Vagina (tissue), 2 donors: ENCODE results near the gene AHI1. TPM values are rescaled to one million over a fixed set of nuclear protein-coding genes. Genes with fewer than 3 reads are reported as not detected.

Experiments used
- DNase-seq, 2 donors: peaks; one replicate each; pipeline ENCODE4 v3.0.0-alpha.2; 2017; ENCODE audit errors: extremely low spot score in 2 of 2
- H3K27ac ChIP-seq: fragments of 200-600 bp; sonication (generic); one replicate; pipeline ENCODE4 v1.5.1; 2019
- H3K27me3 ChIP-seq: fragments of 200-600 bp; sonication (generic); one replicate; pipeline ENCODE4 v1.5.1; 2019
- H3K36me3 ChIP-seq, 2 donors: fragments of 200-600 bp; sonication (generic); one replicate each; pipeline ENCODE4 v1.5.1; 2017 to 2019
- H3K4me1 ChIP-seq: fragments of 200-600 bp; sonication (generic); one replicate; pipeline ENCODE4 v1.5.1; 2019
- H3K4me3 ChIP-seq, 2 donors: fragments of 200-600 bp; sonication (generic); 1 replicate in 1 of 2; 2 replicates in 1 of 2; pipeline ENCODE4 v1.5.1; 2016 to 2019
- H3K9me3 ChIP-seq: fragments of 200-600 bp; sonication (generic); one replicate; pipeline ENCODE4 v1.5.1; 2019
- POLR2A ChIP-seq, 2 donors: fragments of 450-650 bp; IDR thresholded peaks; one replicate each; pipeline ENCODE4 v1.6.1; 2017; ENCODE audit warnings: antibody characterized with exemption in 2 of 2, mild to moderate bottlenecking in 2 of 2, moderate library complexity in 2 of 2
- POLR2AphosphoS5 ChIP-seq, 2 donors: sonication (generic); formaldehyde crosslinking; IDR thresholded peaks; one replicate each; pipeline ENCODE4 v1.9.0; 2017; ENCODE audit warnings: antibody characterized with exemption in 2 of 2, mild to moderate bottlenecking in 2 of 2, low read depth in 1 of 2; ENCODE audit not compliant: insufficient read depth in 1 of 2
- intact Hi-C: fragments of 100-400 bp; cut with DNase I; formaldehyde crosslinking; loops from one replicate; pipeline ENCODE4 v1.15.1; 2023
- total RNA-seq: library from RNA; depleted of rRNA; stranded (reverse); fragments of >200 nt; gene quantifications from one replicate; pipeline ENCODE4 v1.2.3, GENCODE V29; 2016
- TF ChIP-seq, protein P1 (sequence below), 3 experiments: fragments of 450-650 bp in 2 of 3; fragments of 200-600 bp in 1 of 3; sonication (generic) in 1 of 3; IDR thresholded peaks; one replicate each; pipeline ENCODE4 v1.5.1; 2017 to 2019; ENCODE audit warnings: antibody characterized with exemption in 3 of 3, mild to moderate bottlenecking in 2 of 3, moderate library complexity in 2 of 3

The AHI1 gene
- total RNA-seq, 1 donor from 2014 or later: 28.7 TPM

DNA sequence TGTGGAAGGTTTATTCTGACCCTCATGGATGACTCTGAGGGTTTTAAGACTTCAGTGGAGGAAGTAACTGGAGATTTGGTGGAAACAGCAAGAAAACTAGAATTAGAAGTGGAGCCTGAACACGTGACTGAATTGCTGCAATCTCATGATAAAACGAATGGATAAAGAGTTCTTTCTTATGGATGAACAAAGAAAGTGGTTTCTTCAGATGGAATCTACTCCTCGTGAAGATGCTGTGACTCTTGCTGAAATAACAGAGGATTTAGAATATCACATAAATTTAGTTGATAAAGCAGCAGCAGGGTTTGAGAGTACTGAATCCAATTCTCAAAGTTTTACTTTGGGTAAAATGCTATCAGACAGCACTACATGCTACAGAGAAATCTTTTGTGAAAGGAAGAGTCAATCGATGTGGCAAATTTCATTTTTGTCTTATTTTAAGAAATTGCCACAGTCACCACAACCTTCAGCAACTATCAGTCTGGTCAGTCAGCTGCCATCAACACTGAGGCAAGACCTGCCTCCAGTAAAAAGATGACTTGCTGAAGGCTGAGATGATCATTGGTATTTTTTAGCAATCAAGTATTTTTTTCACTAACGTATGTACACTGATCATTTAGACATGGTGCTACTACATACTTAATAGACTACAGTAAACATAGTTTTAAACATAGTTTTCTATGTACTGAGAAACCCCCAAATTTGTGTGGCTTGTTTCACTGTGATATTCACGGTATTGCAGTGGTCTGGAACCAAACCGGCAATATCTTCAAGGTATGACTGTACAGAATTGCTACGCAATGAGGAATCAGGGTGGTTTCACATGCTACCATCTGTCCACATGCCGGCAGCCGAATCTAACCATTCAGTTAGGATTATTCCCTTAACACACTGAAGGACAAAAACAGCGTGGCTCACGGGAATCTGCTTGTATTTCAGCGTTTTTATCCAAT, 167.4 kb downstream of the AHI1 start:
- H3K36me3 ChIP-seq: peaks cover 0 to 8% of the 10 kb centered on the region in 2 donors
- H3K4me1 ChIP-seq: no peaks in the 10 kb centered on the region
- no peaks in the 10 kb centered on the region for H3K27me3 ChIP-seq
- TF ChIP-seq, protein P1, sequence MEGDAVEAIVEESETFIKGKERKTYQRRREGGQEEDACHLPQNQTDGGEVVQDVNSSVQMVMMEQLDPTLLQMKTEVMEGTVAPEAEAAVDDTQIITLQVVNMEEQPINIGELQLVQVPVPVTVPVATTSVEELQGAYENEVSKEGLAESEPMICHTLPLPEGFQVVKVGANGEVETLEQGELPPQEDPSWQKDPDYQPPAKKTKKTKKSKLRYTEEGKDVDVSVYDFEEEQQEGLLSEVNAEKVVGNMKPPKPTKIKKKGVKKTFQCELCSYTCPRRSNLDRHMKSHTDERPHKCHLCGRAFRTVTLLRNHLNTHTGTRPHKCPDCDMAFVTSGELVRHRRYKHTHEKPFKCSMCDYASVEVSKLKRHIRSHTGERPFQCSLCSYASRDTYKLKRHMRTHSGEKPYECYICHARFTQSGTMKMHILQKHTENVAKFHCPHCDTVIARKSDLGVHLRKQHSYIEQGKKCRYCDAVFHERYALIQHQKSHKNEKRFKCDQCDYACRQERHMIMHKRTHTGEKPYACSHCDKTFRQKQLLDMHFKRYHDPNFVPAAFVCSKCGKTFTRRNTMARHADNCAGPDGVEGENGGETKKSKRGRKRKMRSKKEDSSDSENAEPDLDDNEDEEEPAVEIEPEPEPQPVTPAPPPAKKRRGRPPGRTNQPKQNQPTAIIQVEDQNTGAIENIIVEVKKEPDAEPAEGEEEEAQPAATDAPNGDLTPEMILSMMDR (IDR thresholded peaks at IDR 0.05): no peak
- no peak for TF ChIP-seq POLR2A (IDR thresholded peaks at IDR 0.05)
- TF ChIP-seq POLR2AphosphoS5 (IDR thresholded peaks at IDR 0.05; ENCODE audit: insufficient read depth in 1 of 2, low read depth in 1 of 2): no peak
- H3K9me3 ChIP-seq: no peaks in the 10 kb centered on the region
- intact Hi-C loops: no loop called here
- no peak for DNase-seq
- H3K27ac ChIP-seq: no peak overlapping the region
- H3K4me3 ChIP-seq: no peak overlapping the region

DNA sequence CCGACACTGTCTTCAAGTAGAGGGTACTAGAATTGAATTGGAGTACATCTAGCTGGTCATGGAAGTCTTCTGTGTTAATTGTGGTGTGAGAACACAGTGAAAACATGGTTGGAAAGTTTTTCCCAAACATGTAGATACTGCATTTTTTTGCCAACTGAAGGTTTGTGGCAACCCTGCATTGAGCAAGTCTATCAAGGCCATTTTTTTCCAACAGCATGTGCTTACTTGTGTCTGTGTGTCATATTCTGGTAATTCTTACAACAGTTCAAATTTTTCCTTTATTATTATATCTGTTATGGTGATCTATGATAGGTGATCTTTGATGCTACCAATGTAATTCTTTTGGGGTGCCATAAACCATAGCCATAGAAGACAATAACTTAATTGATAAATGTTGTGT, 169.4 kb downstream of the AHI1 start:
- no peak overlapping the region for H3K4me3 ChIP-seq
- no peaks in the 10 kb centered on the region for H3K9me3 ChIP-seq
- DNase-seq: no peak
- intact Hi-C loops: no loop called here
- no peaks in the 10 kb centered on the region for H3K27me3 ChIP-seq
- H3K36me3 ChIP-seq: peaks cover 0 to 8% of the 10 kb centered on the region in 2 donors
- H3K27ac ChIP-seq: no peak overlapping the region
- no peaks in the 10 kb centered on the region for H3K4me1 ChIP-seq
- TF ChIP-seq POLR2A (IDR thresholded peaks at IDR 0.05) (no peak), POLR2AphosphoS5 (IDR thresholded peaks at IDR 0.05; ENCODE audit: insufficient read depth in 1 of 2, low read depth in 1 of 2) (no peak)
- TF ChIP-seq, protein P1 (IDR thresholded peaks at IDR 0.05): no peak

DNA sequence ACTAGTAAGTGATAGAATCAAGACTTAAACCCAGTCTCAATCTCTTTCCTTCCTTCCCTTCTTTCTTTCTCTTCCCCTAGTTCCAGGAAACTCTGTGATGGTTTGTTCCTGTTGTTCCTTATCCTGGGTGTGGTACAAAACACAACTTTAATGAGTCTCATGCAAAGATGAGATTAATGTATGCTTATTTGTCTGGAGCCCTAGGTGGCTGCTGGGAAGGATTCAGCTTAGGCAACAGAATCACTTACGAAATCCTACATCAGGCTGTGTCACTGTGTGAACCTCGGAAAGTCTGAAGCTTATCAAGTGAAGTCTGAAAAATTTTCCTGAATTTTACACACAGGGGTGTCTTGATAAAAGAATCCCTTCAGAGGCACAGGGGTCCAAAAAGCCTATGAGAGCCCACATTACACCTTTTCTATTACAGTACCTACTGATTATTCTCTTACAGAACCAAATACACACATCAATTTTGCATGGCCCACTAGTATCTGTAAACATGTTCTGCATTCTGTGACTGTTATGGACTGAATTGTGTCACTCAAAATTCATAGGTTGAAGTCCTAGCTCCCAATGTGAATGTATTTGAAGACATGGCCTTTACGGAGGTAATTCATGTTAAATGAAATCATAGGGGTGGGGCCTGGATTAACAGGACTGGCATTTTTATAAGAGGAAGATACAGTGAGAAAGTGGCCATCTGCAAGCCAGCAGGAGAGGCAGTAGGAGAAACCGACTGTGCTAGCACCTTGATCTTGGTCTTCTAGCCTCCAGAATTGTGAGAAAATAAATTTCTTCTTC, 171.7 kb downstream of the AHI1 start:
- TF ChIP-seq POLR2A (IDR thresholded peaks at IDR 0.05): no peak
- no peak for TF ChIP-seq POLR2AphosphoS5 (IDR thresholded peaks at IDR 0.05; ENCODE audit: insufficient read depth in 1 of 2, low read depth in 1 of 2)
- TF ChIP-seq, protein P1 (IDR thresholded peaks at IDR 0.05): no peak
- no peak for DNase-seq
- Histone ChIP-seq H3K36me3 (peaks cover 0 to 8% of the 10 kb centered on the region in 2 donors), H3K9me3 (no peaks in the 10 kb centered on the region), H3K4me1 (no peaks in the 10 kb centered on the region), H3K4me3 (no peak overlapping the region), H3K27me3 (no peaks in the 10 kb centered on the region), H3K27ac (no peak overlapping the region)
- intact Hi-C loops: no loop called here

DNA sequence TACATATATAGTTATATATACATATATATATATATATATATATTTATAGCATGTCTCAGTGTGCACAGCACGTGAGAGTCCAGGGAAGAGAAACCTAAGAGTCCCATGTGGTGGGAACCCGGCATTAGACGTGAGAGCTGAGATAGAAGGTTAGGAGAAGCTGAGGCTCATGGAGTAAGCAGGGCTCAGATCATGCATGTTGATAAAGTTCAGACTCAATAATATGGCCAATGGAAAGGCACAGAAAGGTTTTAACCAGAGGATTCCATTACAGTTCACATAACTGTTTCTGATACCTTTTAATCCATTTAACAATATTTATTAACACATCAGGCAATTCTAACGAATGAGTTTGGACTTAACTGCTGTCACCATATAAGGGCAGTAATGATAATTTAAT, 173.0 kb downstream of the AHI1 start:
- no peak for DNase-seq
- TF ChIP-seq POLR2A (IDR thresholded peaks at IDR 0.05): no peak
- TF ChIP-seq POLR2AphosphoS5 (IDR thresholded peaks at IDR 0.05; ENCODE audit: insufficient read depth in 1 of 2, low read depth in 1 of 2): no peak
- TF ChIP-seq, protein P1 (IDR thresholded peaks at IDR 0.05): no peak
- Histone ChIP-seq H3K4me3 (no peak overlapping the region), H3K36me3 (peaks cover 0 to 8% of the 10 kb centered on the region in 2 donors), H3K4me1 (no peaks in the 10 kb centered on the region), H3K27ac (no peak overlapping the region), H3K9me3 (no peaks in the 10 kb centered on the region), H3K27me3 (no peaks in the 10 kb centered on the region)
- intact Hi-C loops: no loop called here
